HG03457 (cell line): ENCODE results near the gene PLAGL1.
"Not testable (repeated sequence)": the region's sequence is repeated elsewhere in the genome, so short reads cannot be mapped to it uniquely, and the experiment has no call there.

Source experiments
- ATAC-seq: cut with Tn5 transposase; IDR thresholded peaks from one replicate; pipeline ENCODE4 v1.9.1; 2021; ENCODE audit warnings: moderate number of reproducible peaks; ENCODE audit not compliant: unreplicated experiment

The PLAGL1 gene, protein sequence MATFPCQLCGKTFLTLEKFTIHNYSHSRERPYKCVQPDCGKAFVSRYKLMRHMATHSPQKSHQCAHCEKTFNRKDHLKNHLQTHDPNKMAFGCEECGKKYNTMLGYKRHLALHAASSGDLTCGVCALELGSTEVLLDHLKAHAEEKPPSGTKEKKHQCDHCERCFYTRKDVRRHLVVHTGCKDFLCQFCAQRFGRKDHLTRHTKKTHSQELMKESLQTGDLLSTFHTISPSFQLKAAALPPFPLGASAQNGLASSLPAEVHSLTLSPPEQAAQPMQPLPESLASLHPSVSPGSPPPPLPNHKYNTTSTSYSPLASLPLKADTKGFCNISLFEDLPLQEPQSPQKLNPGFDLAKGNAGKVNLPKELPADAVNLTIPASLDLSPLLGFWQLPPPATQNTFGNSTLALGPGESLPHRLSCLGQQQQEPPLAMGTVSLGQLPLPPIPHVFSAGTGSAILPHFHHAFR

DNA sequence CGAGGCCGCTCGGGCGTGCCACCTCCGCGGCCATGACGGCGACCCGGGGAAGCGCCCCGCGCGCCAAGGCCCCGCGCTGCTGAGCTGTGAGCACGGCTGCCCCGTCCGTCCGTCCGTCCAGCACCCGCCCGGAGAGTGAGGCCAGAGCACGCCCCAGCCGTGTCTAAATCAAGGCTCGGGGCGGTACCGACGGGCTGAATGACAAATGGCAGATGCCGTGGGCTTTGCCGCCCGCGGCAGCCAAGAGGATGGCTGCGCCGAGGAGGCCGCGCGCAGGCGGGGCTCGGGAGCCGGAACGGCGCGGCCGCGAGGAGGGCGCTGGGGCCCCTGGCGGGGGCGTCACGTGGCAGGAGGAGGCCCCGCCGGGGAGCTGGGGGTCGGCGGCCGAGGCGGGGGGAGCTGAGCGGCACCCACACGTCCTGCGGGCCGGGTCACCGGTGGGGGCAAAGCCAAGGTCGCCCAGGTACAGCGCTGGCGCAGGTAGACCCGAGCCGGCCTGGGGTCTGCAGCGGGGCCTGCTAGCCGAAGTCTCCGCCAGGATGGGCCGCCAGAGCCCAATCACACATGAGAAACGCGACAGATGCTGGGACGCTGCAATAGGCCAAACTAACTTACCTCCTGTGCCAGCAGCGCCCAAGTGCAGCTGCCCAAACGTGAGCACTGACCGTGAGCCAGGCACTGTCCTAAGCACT is at the start of gene PLAGL1:
Gene PLAGL1, minus strand, starts transcription at position 140 of the 692 bp plus-strand sequence. CDS start 60,123 bp downstream, outside the sequence.
- peak; percentile 57 for ATAC-seq

GRCh38 chr6:144055121-144055931 is 47.3 kb upstream of the PLAGL1 start:
- peak; percentile 75 for ATAC-seq

- no peak for ATAC-seq
These were observed 45.5 kb upstream of the PLAGL1 start for GRCh38 chr6:144053601-144054000.

- no peak for ATAC-seq
These were observed 44.4 kb upstream of the PLAGL1 start for GRCh38 chr6:144052488-144052887.

DNA sequence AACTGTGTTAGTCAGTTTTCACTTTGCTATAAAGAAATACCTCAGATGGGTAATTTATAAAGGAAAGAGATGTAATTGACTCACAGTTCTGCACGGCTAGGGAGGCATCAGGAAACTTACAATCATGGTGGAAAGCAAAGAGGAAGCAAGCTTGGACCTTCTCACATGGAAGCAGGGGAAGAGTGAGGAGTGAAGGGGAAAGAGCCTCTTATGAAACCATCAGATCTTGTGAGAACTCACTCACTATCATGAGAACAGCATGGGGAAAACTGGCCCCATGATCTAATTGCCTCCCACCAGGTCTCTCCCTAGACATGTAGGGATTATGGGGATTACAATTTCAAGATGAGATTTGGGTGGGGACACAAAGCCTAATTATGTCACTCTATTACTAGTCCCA is 41.3 kb upstream of the PLAGL1 start:
- ATAC-seq = no peak

DNA sequence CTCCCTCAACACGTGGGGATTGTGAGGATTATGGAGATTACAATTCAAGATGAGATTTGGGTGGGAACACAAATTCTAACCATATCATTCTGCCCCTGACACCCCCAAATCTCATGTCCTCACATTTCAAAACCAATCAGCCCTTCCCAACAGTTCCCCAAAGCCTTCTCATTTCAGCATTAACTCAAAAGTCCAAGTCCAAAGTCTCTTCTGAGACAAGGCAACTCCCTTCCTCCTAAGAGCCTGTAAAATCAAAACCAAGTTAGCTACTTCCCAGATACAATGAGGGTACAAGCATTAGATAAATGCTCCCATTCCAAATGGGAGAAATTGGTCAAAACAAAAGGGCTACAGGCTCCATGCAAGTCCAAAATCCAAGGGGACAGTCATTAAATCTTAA is 39.6 kb upstream of the PLAGL1 start:
- ATAC-seq = no peak

- not testable (repeated sequence) for ATAC-seq
These were observed 38.6 kb upstream of the PLAGL1 start for GRCh38 chr6:144046672-144047071.

GRCh38 chr6:144044989-144045388 is 36.9 kb upstream of the PLAGL1 start:
- not testable (repeated sequence) for ATAC-seq

DNA sequence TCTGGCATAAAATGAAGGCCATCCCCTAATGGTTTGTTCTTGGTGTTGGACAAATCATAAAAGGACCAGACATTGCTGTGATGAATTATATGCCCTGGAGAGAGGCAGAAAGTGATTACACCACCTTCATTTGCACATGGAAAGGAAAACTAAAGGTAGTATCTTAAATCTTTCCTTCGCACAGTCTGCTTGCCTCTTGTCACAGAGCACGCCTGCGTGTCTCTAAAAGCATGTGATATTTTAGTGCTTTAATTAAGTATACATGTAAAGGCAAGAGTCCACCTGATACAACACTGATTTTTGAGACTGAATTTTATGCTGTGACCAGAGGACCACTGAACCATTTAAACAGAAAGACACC is 28.8 kb upstream of the PLAGL1 start:
- no peak for ATAC-seq

DNA sequence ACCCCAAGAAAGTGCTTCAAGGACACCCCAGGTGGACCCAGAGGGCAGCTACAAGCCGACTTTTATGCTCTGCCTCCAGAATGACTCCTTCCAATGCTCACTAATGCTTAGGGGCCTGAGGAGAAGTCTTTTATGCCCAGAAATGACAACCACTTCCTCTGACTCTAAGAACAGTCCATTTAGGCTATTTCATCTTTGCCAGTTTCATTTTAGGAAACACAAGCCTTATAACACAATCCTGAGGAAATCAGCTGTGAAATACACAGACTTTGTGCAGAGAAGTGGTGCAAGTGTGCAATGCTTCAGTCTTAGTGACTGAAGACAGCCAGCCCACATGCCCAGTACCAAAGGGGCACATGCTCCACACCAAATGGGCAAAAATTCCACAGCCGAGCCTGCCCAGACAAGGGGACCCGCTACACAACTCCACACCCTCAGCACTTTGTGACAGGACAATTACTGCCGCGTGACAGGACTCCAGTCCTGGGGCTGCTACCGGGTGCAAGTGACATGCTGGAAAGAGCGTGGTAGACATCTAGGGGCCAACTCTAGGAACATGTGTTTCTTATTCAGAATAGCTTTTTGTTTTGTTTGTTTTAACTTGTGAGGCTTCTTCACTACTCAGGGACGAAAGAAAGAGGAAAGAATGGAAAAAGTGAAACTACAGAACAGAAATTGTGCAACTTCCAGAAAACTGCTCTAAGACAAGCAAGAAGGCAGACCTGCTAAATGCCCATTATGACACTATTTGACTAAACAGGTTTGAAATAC is 28.2 kb upstream of the PLAGL1 start:
- ATAC-seq = peak; percentile 63

DNA sequence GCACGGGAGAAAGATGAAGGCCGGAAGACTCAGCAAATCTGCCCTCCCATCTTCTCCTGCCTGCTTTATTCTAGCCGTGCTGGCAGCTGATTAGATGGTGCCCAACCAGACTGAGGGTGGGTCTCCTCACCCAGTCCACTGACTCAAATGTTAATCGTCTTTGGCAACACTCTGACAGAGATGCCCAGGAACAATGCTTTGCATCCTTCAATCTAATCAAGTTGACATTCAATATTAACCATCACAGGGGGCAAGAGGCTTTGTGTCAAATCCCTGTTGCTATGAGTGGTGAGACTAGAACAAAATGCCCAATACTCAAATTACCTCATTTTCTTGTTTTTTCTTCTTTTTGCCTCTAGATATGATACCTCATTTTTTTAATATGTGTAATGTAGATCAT is 27.4 kb upstream of the PLAGL1 start:
- ATAC-seq = no peak

GRCh38 chr6:144033816-144034735 is 26.0 kb upstream of the PLAGL1 start:
- ATAC-seq = no peak

DNA sequence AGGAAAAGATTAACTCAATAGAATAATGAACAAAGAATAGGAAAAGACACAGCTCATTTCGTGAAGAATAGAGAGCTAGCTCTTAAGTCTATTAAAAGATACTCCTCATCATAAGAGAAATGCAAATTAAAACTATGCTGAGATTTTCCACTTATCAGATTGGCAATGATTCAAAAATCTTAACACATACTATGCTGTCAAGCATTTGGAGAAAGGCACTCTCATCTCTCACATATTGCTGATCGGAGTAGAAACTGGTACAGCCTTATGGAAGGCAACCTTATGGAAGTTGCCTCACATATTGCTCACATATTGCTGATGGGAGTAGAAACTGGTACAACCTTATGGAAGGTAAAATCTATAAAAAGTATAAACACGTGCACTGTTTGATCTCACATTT is 21.4 kb upstream of the PLAGL1 start:
- no peak for ATAC-seq

DNA sequence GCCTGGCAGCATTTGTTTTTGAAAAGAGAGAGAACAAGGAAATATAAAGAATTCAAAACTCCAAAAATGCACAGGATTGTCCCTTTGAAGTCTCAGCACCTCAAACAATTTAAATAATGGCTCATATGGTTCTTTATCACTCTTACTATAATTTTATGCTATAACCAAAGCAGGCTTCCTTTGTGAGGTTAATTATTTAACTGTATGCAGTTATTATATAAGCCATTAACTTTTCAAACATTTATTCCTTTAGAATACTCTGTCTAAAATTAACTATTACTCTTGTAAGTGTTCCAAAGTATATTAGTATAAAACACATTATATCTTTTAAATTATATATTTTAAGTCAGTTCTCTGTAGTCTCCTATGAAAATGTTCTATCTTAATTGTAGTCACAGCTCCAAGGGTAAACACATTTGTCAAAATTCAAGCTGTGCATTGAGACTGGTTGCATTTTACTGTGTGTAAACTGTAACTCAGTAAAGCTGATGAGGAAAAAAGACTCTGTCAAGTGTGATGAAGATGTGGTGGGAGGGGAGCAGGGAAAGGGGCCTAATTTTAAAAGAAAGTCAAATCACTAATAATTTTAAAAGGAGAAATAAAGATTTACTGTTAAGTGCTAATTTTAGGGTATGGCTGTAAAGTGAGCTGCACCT is 20.0 kb upstream of the PLAGL1 start:
- ATAC-seq = no peak

DNA sequence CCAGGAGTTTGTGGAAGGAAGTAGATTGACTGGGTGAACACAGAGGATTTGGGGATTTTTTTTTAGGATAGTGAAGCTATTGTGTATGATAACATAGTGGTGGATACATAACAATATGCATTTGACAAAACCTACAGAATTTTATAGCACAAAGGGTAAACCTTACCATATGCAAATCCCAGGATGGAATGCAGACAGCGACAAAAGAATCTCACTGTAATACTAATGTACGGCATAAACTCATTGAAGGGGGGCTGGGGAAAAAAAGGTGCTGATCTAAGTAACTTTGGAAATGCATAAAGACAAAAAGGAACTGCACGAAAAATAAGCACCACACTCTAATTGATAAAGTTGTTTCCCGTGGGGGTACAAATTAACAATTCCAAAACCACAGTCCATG is 15.2 kb upstream of the PLAGL1 start:
- ATAC-seq = no peak

DNA sequence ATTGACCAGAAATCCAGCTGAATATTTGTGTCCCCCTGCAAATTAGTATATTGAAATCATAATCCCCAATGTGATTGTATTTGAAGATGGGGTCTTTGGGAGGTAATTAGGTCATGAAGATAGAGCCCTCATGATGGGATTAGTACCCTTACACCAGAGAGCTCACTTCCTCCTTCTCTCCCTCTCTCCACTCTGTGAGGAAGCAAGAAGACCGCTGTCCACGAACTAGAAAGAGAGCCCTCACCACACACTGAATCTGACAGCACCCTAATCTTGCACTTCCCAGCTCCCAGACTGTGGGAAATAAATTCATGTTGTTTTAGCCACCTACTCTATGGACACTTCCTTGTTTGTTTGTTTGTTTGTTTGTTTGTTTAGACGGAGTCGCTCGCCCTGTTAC is 11.9 kb upstream of the PLAGL1 start:
- ATAC-seq = no peak

- no peak for ATAC-seq
These were observed 9.4 kb upstream of the PLAGL1 start for GRCh38 chr6:144017166-144018094.

DNA sequence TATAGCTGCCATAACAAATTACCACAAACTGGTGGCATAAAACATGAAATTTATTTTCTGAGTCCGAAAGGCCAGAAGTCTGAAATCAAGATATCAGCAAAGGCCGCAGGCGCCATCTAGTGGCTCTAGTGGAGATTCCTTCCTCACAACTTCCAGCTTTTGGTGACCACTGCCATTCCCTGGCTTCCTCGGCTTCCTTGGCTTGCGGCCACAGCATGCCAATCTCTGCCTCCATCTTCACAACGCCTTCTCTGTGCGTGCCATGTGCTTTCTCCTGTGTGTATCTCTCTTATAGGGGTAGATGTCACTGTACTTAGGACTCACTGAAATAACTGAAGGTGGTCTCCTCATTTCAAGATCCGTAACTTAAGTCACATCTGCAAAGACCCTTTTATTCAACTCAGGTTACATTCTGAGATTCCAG is 5.4 kb upstream of the PLAGL1 start:
- no peak for ATAC-seq
